Activated CD8-positive, alpha-beta T cell treated with anti-CD3 and anti-CD28 coated beads for 36 hours (primary cell): Measurements from ENCODE around the gene DARS1. TPM values are rescaled to one million over a fixed set of nuclear protein-coding genes. Genes with fewer than 3 reads are reported as not detected.

Experiments
- ATAC-seq: fragments of 200-7000 bp; cut with Tn5 transposase; one replicate; pipeline ENCODE4 v1.10.0; 2021; ENCODE audit warnings: mild to moderate bottlenecking, moderate library complexity
- CTCF ChIA-PET: fragments of 350-600 bp; sonication (Branson Sonifier 250); formaldehyde crosslinking; loops from one replicate; lab custom pipeline; 2021; ENCODE audit warnings: antibody characterized with exemption; lab: Charles Lee
- POLR2A ChIA-PET: fragments of 350-600 bp; sonication (Branson Sonifier 250); formaldehyde crosslinking; loops from one replicate; lab custom pipeline; 2021; ENCODE audit warnings: antibody characterized with exemption; lab: Charles Lee
- DNase-seq: peaks from one replicate; pipeline ENCODE4 v3.0.0-alpha.2; 2020
- H3K27ac Mint-ChIP-seq: one replicate; pipeline ENCODE4 v1.8.0; 2021; ENCODE audit warnings: mild to moderate bottlenecking, mixed read lengths
- H3K27me3 Mint-ChIP-seq: one replicate; pipeline ENCODE4 v1.8.0; 2021; ENCODE audit warnings: mixed read lengths
- H3K36me3 Mint-ChIP-seq: one replicate; pipeline ENCODE4 v1.8.0; 2021; ENCODE audit warnings: low read depth, mixed read lengths
- H3K4me1 Mint-ChIP-seq: one replicate; pipeline ENCODE4 v1.8.0; 2021; ENCODE audit warnings: low read depth, mixed read lengths
- H3K4me3 Mint-ChIP-seq: one replicate; pipeline ENCODE4 v1.8.0; 2021; ENCODE audit warnings: mild to moderate bottlenecking, moderate library complexity, mixed read lengths
- H3K9me3 Mint-ChIP-seq: one replicate; pipeline ENCODE4 v1.8.0; 2021; ENCODE audit warnings: mixed read lengths
- CTCF ChIP-seq: fragments of 200-600 bp; IDR thresholded peaks from one replicate; pipeline ENCODE4 v1.8.0; 2022; ENCODE audit warnings: antibody characterized with exemption, mild to moderate bottlenecking
- intact Hi-C: fragments of 100-400 bp; cut with micrococcal nuclease; formaldehyde crosslinking; loops from one replicate; pipeline ENCODE4 v1.10.0; 2022
- total RNA-seq, 2 experiments: library from RNA; stranded (reverse); gene quantifications; one replicate each; pipeline ENCODE4 v1.2.3, GENCODE V29; 2021

Gene DARS1
- total RNA-seq, 2 experiments from 2014 or later = 210 to 211 TPM

GRCh38 chr2:136022396-136023146 is 37.1 kb upstream of the DARS1 start:
- H3K9me3 Mint-ChIP-seq = no peaks in the 10 kb centered on the region
- no peak for TF ChIP-seq CTCF
- H3K36me3 Mint-ChIP-seq = no peaks in the 10 kb centered on the region
- ChIA-PET POLR2A (interaction anchor here (0.6 to 1.7 kb wide), 3 partner anchors 14 to 139 kb away, joined by 4 read pairs; no protein-coding TSS in a partner anchor), CTCF (interaction anchor here (0.9 to 1.8 kb wide), 5 partner anchors 9 to 118 kb away, joined by 3 to 5 read pairs (median 4); no protein-coding TSS in a partner anchor)
- no peak overlapping the region for H3K27ac Mint-ChIP-seq
- H3K4me3 Mint-ChIP-seq = no peak overlapping the region
- no peak for DNase-seq
- peaks cover 10% of the 10 kb centered on the region for H3K4me1 Mint-ChIP-seq
- ATAC-seq = no peak
- intact Hi-C loops = no loop called here
- H3K27me3 Mint-ChIP-seq = no peaks in the 10 kb centered on the region

- no peak for TF ChIP-seq CTCF
- DNase-seq (no peak), ATAC-seq (no peak)
- ChIA-PET CTCF (interaction anchor here (1.0 to 1.8 kb wide), 4 partner anchors 10 to 117 kb away, joined by 3 to 5 read pairs (median 4); no protein-coding TSS in a partner anchor), POLR2A (interaction anchor here (0.6 to 1.7 kb wide), 4 partner anchors 13 to 138 kb away, joined by 3 to 4 read pairs (median 4); no protein-coding TSS in a partner anchor)
- Mint-ChIP-seq H3K27ac (no peak overlapping the region), H3K36me3 (no peaks in the 10 kb centered on the region), H3K9me3 (no peaks in the 10 kb centered on the region), H3K4me1 (peaks cover 10% of the 10 kb centered on the region), H3K4me3 (no peak overlapping the region), H3K27me3 (no peaks in the 10 kb centered on the region)
- intact Hi-C loops = no loop called here
Measured at GRCh38 chr2:136021976-136022375, 36.5 kb upstream of the DARS1 start.

GRCh38 chr2:136021406-136021805 is 36.0 kb upstream of the DARS1 start:
- Mint-ChIP-seq H3K4me3 (no peak overlapping the region), H3K9me3 (no peaks in the 10 kb centered on the region), H3K27me3 (no peaks in the 10 kb centered on the region), H3K36me3 (no peaks in the 10 kb centered on the region), H3K4me1 (peaks cover 10% of the 10 kb centered on the region), H3K27ac (no peak overlapping the region)
- no peak for ATAC-seq
- DNase-seq = no peak
- ChIA-PET CTCF (interaction anchor here (1.0 to 1.3 kb wide), 2 partner anchors 10 to 12 kb away, joined by 3 to 4 read pairs; no protein-coding TSS in a partner anchor), POLR2A (interaction anchor here (0.9 to 1.7 kb wide), 3 partner anchors 12 to 114 kb away, joined by 3 to 4 read pairs (median 4); no protein-coding TSS in a partner anchor)
- intact Hi-C loops = no loop called here
- TF ChIP-seq CTCF = no peak

GRCh38 chr2:136020831-136021230 is 35.4 kb upstream of the DARS1 start:
- POLR2A ChIA-PET = interaction anchor here (0.9 to 1.6 kb wide), 2 partner anchors 35 to 113 kb away, joined by 3 to 5 read pairs; partner anchors contain the start of gene DARS1
- H3K27ac Mint-ChIP-seq = no peak overlapping the region
- no peaks in the 10 kb centered on the region for H3K36me3 Mint-ChIP-seq
- H3K9me3 Mint-ChIP-seq = no peaks in the 10 kb centered on the region
- no peak for TF ChIP-seq CTCF
- H3K4me3 Mint-ChIP-seq = no peak overlapping the region
- ATAC-seq (no peak), DNase-seq (no peak)
- no peaks in the 10 kb centered on the region for H3K27me3 Mint-ChIP-seq
- peaks cover 11% of the 10 kb centered on the region for H3K4me1 Mint-ChIP-seq
- CTCF ChIA-PET = interaction anchor here (0.8 kb wide), 1 partner anchor 10 kb away, joined by 4 read pairs; no protein-coding TSS in a partner anchor
- intact Hi-C loops = no loop called here
